ES-I3 (cell line): ENCODE measurements around the gene IFITM10.

Experiments used
- H3K36me3 ChIP-seq: 2 replicates; pipeline ENCODE4 v1.6.1; 2013; ENCODE audit warnings: mild to moderate bottlenecking, low read length, control low read depth, moderate library complexity; ENCODE audit not compliant: insufficient read depth
- H3K4me1 ChIP-seq: 2 replicates; pipeline ENCODE4 v1.6.1; 2013; ENCODE audit warnings: mild to moderate bottlenecking, control low read depth, low read length; ENCODE audit not compliant: insufficient read depth
- H3K9ac ChIP-seq: 2 replicates; pipeline ENCODE4 v1.6.1; 2013; ENCODE audit warnings: low read depth, mild to moderate bottlenecking, low read length, moderate library complexity
- H3K9me3 ChIP-seq: 2 replicates; pipeline ENCODE4 v1.6.1; 2013; ENCODE audit warnings: mild to moderate bottlenecking, low read length, moderate library complexity; ENCODE audit not compliant: control insufficient read depth, insufficient read depth

Gene IFITM10

GRCh38 chr11:1780700-1781592, 30.6 kb upstream of the IFITM10 start:
- Histone ChIP-seq H3K9ac (no peak overlapping the region), H3K9me3 (no peaks in the 10 kb centered on the region), H3K4me1 (no peaks in the 10 kb centered on the region), H3K36me3 (no peaks in the 10 kb centered on the region)

GRCh38 chr11:1779806-1780699, 29.7 kb upstream of the IFITM10 start:
- Histone ChIP-seq H3K36me3 (no peaks in the 10 kb centered on the region), H3K9me3 (no peaks in the 10 kb centered on the region), H3K9ac (no peak overlapping the region), H3K4me1 (no peaks in the 10 kb centered on the region)

- Histone ChIP-seq H3K9me3 (no peaks in the 10 kb centered on the region), H3K4me1 (no peaks in the 10 kb centered on the region), H3K9ac (no peak overlapping the region), H3K36me3 (no peaks in the 10 kb centered on the region)
Measured at GRCh38 chr11:1779034-1779805, 28.8 kb upstream of the IFITM10 start.

- Histone ChIP-seq H3K4me1 (peaks cover 3% of the 10 kb centered on the region), H3K9me3 (no peaks in the 10 kb centered on the region), H3K9ac (no peak overlapping the region), H3K36me3 (no peaks in the 10 kb centered on the region)
Measured at GRCh38 chr11:1778141-1778911, 27.9 kb upstream of the IFITM10 start.

GRCh38 chr11:1777737-1778136, 27.3 kb upstream of the IFITM10 start:
- no peak overlapping the region for H3K9ac ChIP-seq
- peaks cover 6% of the 10 kb centered on the region for H3K4me1 ChIP-seq
- H3K9me3 ChIP-seq: no peaks in the 10 kb centered on the region
- H3K36me3 ChIP-seq: no peaks in the 10 kb centered on the region

- Histone ChIP-seq H3K36me3 (no peaks in the 10 kb centered on the region), H3K4me1 (peaks cover 9% of the 10 kb centered on the region), H3K9ac (no peak overlapping the region), H3K9me3 (no peaks in the 10 kb centered on the region)
Measured at GRCh38 chr11:1776944-1777715, 26.7 kb upstream of the IFITM10 start.

- no peaks in the 10 kb centered on the region for H3K36me3 ChIP-seq
- no peaks in the 10 kb centered on the region for H3K9me3 ChIP-seq
- H3K4me1 ChIP-seq: peaks cover 11% of the 10 kb centered on the region
- no peak overlapping the region for H3K9ac ChIP-seq
Measured at GRCh38 chr11:1776331-1776851, 26.0 kb upstream of the IFITM10 start.

GRCh38 chr11:1774886-1775285, 24.5 kb upstream of the IFITM10 start:
- H3K4me1 ChIP-seq: peaks cover 11% of the 10 kb centered on the region
- no peak overlapping the region for H3K9ac ChIP-seq
- H3K36me3 ChIP-seq: no peaks in the 10 kb centered on the region
- no peaks in the 10 kb centered on the region for H3K9me3 ChIP-seq

- Histone ChIP-seq H3K9ac (no peak overlapping the region), H3K4me1 (peaks cover 11% of the 10 kb centered on the region), H3K9me3 (no peaks in the 10 kb centered on the region), H3K36me3 (no peaks in the 10 kb centered on the region)
Measured at GRCh38 chr11:1773994-1774550, 23.7 kb upstream of the IFITM10 start.

- no peaks in the 10 kb centered on the region for H3K36me3 ChIP-seq
- H3K4me1 ChIP-seq: peaks cover 11% of the 10 kb centered on the region
- H3K9ac ChIP-seq: no peak overlapping the region
Measured at GRCh38 chr11:1773131-1773993, 23.0 kb upstream of the IFITM10 start.

GRCh38 chr11:1772270-1773130, 22.1 kb upstream of the IFITM10 start:
- Histone ChIP-seq H3K4me1 (peaks cover 11% of the 10 kb centered on the region), H3K36me3 (no peaks in the 10 kb centered on the region), H3K9ac (peak overlapping the region; percentile 9; the same call in 1 of the 2 replicates), H3K9me3 (no peaks in the 10 kb centered on the region)

More at GRCh38 chr11:1773131-1773993, 23.0 kb upstream of the IFITM10 start:
- no peaks in the 10 kb centered on the region for H3K9me3 ChIP-seq
